ENCODE results near the gene IFT88. TPM values are rescaled to one million over a fixed set of nuclear protein-coding genes. Genes with fewer than 3 reads are reported as not detected.

Gene IFT88
- total and polyA plus RNA-seq, 2 of the 8 experiments (the other 6 are each of a cell fraction or from before 2014, with no cell fraction given) = 1.7 to 5.8 TPM

DNA sequence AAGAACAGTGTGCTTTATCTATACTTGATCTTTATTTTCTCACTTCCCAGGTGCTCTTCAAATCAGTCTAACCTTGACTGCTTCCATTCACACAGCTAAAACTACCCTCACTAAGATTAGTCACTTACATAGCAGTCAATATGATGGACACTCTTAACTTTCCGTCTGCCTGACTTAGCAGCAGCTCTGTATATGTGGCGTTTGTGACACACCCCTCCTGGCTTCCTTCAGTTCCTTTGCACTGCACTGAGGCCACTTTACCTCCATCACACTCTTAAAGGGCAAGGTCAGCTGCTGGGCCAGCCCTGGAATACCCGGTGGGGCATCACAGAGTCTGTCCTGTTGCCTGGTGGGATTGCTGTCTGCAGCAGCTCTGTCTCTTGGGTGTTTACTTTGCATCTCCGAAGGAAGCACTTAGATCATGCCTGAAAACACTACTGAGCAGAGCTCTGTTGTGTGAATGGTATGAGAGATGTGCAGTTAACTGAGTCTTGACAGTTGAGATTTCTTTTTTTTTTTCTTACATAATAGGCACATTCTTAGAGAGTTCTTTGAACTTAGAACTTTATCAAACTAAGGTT, 101.0 kb downstream of the IFT88 start (continued):
- TF ChIP-seq TAF7 (optimal IDR thresholded peaks at IDR 0.05; ENCODE audit: borderline replicate concordance, low read depth, low read length) = no peak
- no peak for TF ChIP-seq ATF3 (IDR thresholded peaks at IDR 0.05; ENCODE audit: insufficient read depth, low read depth, low read length)
- TF ChIP-seq EP300 (IDR thresholded peaks at IDR 0.05; ENCODE audit: borderline replicate concordance in 1 of 2, low read depth in 2 of 2, low read length in 2 of 2) = no peak
- TF ChIP-seq RBBP5 (IDR thresholded peaks at IDR 0.05; ENCODE audit: borderline replicate concordance, low read depth, low read length) = no peak
- TF ChIP-seq SP4 (IDR thresholded peaks at IDR 0.05; ENCODE audit: low read length) = no peak

Data from H1 (cell line).